Measurements from ENCODE around the gene TPH2.

TPH2 gene

GRCh38 chr12:71958056-71958455 is 19.4 kb downstream of the TPH2 start:
- H3K36me3 ChIP-seq (ENCODE audit: insufficient read depth, insufficient read length, low read length): no peaks in the 10 kb centered on the region
- no peak for DNase-seq (ENCODE audit: low read depth, low spot score)
- H3K9ac ChIP-seq (ENCODE audit: insufficient read length, low read depth): no peak overlapping the region
- TF ChIP-seq ZNF274 (IDR thresholded peaks at IDR 0.05; ENCODE audit: low read depth, low read length): no peak
- TF ChIP-seq YY1 (IDR thresholded peaks at IDR 0.05; ENCODE audit: insufficient read depth, insufficient read length): no peak
- TF ChIP-seq SUZ12 (IDR thresholded peaks at IDR 0.05; ENCODE audit: extremely low read depth, insufficient read depth, insufficient read length): no peak
- no peak overlapping the region for H3K4me3 ChIP-seq (ENCODE audit: insufficient read length, low read depth)
- H3K27me3 ChIP-seq (ENCODE audit: insufficient read depth, insufficient read length): no peaks in the 10 kb centered on the region
- H3K4me1 ChIP-seq (ENCODE audit: insufficient read depth, insufficient read length): peaks cover 6% of the 10 kb centered on the region
- H3K9me3 ChIP-seq (ENCODE audit: insufficient read depth, low read length): no peaks in the 10 kb centered on the region

DNA sequence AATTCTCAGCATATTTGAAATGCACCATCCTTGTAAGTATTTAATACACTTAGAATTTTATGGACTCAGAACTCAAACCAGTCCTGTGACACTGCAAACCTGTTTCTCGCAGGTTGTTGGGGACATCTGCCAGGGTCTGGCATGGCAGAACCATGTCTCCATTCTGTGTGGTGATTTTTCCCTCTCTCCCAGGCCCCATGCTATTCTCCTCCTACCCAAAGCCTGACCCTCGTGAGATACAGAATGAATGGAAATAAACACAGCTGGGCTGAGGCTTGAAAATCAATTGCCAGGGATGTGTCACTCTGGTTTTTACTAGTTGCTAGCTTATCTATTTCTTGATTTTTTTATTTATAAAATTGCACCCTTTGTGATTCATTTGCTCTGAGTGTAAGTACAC is 19.8 kb downstream of the TPH2 start:
- H3K27me3 ChIP-seq (ENCODE audit: insufficient read depth, insufficient read length): no peaks in the 10 kb centered on the region
- no peaks in the 10 kb centered on the region for H3K36me3 ChIP-seq (ENCODE audit: insufficient read depth, insufficient read length, low read length)
- TF ChIP-seq YY1 (IDR thresholded peaks at IDR 0.05; ENCODE audit: insufficient read depth, insufficient read length): no peak
- peaks cover 4% of the 10 kb centered on the region for H3K4me1 ChIP-seq (ENCODE audit: insufficient read depth, insufficient read length)
- H3K9me3 ChIP-seq (ENCODE audit: insufficient read depth, low read length): no peaks in the 10 kb centered on the region
- no peak overlapping the region for H3K4me3 ChIP-seq (ENCODE audit: insufficient read length, low read depth)
- DNase-seq (ENCODE audit: low read depth, low spot score): no peak
- no peak overlapping the region for H3K9ac ChIP-seq (ENCODE audit: insufficient read length, low read depth)

GRCh38 chr12:71958993-71959578 is 20.4 kb downstream of the TPH2 start:
- Histone ChIP-seq H3K9ac (ENCODE audit: insufficient read length, low read depth) (no peak overlapping the region), H3K27me3 (ENCODE audit: insufficient read depth, insufficient read length) (no peaks in the 10 kb centered on the region), H3K9me3 (ENCODE audit: insufficient read depth, low read length) (no peaks in the 10 kb centered on the region), H3K36me3 (ENCODE audit: insufficient read depth, insufficient read length, low read length) (no peaks in the 10 kb centered on the region), H3K4me1 (ENCODE audit: insufficient read depth, insufficient read length) (peaks cover 4% of the 10 kb centered on the region), H3K4me3 (ENCODE audit: insufficient read length, low read depth) (no peak overlapping the region)
- no peak for TF ChIP-seq YY1 (IDR thresholded peaks at IDR 0.05; ENCODE audit: insufficient read depth, insufficient read length)
- no peak for TF ChIP-seq ZNF274 (IDR thresholded peaks at IDR 0.05; ENCODE audit: low read depth, low read length)
- no peak for TF ChIP-seq SUZ12 (IDR thresholded peaks at IDR 0.05; ENCODE audit: extremely low read depth, insufficient read depth, insufficient read length)
- DNase-seq (ENCODE audit: low read depth, low spot score): no peak

- DNase-seq (ENCODE audit: low read depth, low spot score): no peak
- Histone ChIP-seq H3K36me3 (ENCODE audit: insufficient read depth, insufficient read length, low read length) (no peaks in the 10 kb centered on the region), H3K9ac (ENCODE audit: insufficient read length, low read depth) (no peak overlapping the region), H3K4me3 (ENCODE audit: insufficient read length, low read depth) (no peak overlapping the region), H3K4me1 (ENCODE audit: insufficient read depth, insufficient read length) (no peaks in the 10 kb centered on the region), H3K27me3 (ENCODE audit: insufficient read depth, insufficient read length) (no peaks in the 10 kb centered on the region), H3K9me3 (ENCODE audit: insufficient read depth, low read length) (no peaks in the 10 kb centered on the region)
- TF ChIP-seq ZNF274 (IDR thresholded peaks at IDR 0.05; ENCODE audit: low read depth, low read length): no peak
- TF ChIP-seq SUZ12 (IDR thresholded peaks at IDR 0.05; ENCODE audit: extremely low read depth, insufficient read depth, insufficient read length): no peak
- TF ChIP-seq YY1 (IDR thresholded peaks at IDR 0.05; ENCODE audit: insufficient read depth, insufficient read length): no peak
Measured at GRCh38 chr12:71967211-71967610, 28.6 kb downstream of the TPH2 start.

- Histone ChIP-seq H3K27me3 (ENCODE audit: insufficient read depth, insufficient read length) (no peaks in the 10 kb centered on the region), H3K36me3 (ENCODE audit: insufficient read depth, insufficient read length, low read length) (no peaks in the 10 kb centered on the region), H3K9ac (ENCODE audit: insufficient read length, low read depth) (no peak overlapping the region), H3K9me3 (ENCODE audit: insufficient read depth, low read length) (no peaks in the 10 kb centered on the region), H3K4me3 (ENCODE audit: insufficient read length, low read depth) (no peak overlapping the region), H3K4me1 (ENCODE audit: insufficient read depth, insufficient read length) (no peaks in the 10 kb centered on the region)
- no peak for DNase-seq (ENCODE audit: low read depth, low spot score)
- no peak for TF ChIP-seq SUZ12 (IDR thresholded peaks at IDR 0.05; ENCODE audit: extremely low read depth, insufficient read depth, insufficient read length)
- TF ChIP-seq ZNF274 (IDR thresholded peaks at IDR 0.05; ENCODE audit: low read depth, low read length): no peak
- no peak for TF ChIP-seq YY1 (IDR thresholded peaks at IDR 0.05; ENCODE audit: insufficient read depth, insufficient read length)
Measured at GRCh38 chr12:71969330-71969729, 30.7 kb downstream of the TPH2 start.

- Histone ChIP-seq H3K9ac (ENCODE audit: insufficient read length, low read depth) (no peak overlapping the region), H3K36me3 (ENCODE audit: insufficient read depth, insufficient read length, low read length) (no peaks in the 10 kb centered on the region), H3K4me1 (ENCODE audit: insufficient read depth, insufficient read length) (no peaks in the 10 kb centered on the region), H3K9me3 (ENCODE audit: insufficient read depth, low read length) (no peaks in the 10 kb centered on the region), H3K27me3 (ENCODE audit: insufficient read depth, insufficient read length) (no peaks in the 10 kb centered on the region), H3K4me3 (ENCODE audit: insufficient read length, low read depth) (no peak overlapping the region)
- DNase-seq (ENCODE audit: low read depth, low spot score): no peak
- TF ChIP-seq YY1 (IDR thresholded peaks at IDR 0.05; ENCODE audit: insufficient read depth, insufficient read length) (no peak), ZNF274 (IDR thresholded peaks at IDR 0.05; ENCODE audit: low read depth, low read length) (no peak), SUZ12 (IDR thresholded peaks at IDR 0.05; ENCODE audit: extremely low read depth, insufficient read depth, insufficient read length) (no peak)
Measured at GRCh38 chr12:71970031-71970430, 31.4 kb downstream of the TPH2 start.

DNA sequence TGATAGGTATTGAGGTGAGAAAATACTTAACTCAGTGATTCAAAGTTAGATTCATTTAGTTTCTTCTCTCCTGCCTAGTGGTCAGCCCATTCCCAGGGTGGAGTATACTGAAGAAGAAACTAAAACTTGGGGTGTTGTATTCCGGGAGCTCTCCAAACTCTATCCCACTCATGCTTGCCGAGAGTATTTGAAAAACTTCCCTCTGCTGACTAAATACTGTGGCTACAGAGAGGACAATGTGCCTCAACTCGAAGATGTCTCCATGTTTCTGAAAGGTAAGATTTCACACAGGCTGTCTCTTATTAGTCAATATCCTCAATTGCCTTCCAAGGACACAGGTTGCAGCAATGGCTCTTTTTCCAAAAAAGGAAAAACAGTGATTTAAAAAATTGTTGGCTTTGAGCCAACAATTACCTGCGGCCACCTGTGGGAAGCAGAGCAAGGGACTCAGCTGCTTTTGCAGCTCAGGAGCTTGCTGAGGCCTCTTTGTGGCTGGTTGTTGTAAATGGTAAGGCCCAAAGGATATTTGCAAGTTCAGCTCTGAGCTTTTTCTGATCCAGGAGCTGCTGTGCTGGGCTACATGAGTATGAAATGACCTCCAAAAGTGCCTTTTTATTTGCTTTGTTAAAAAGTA is 33.9 kb downstream of the TPH2 start:
- Histone ChIP-seq H3K9me3 (ENCODE audit: insufficient read depth, low read length) (no peaks in the 10 kb centered on the region), H3K4me1 (ENCODE audit: insufficient read depth, insufficient read length) (no peaks in the 10 kb centered on the region), H3K4me3 (ENCODE audit: insufficient read length, low read depth) (no peak overlapping the region), H3K27me3 (ENCODE audit: insufficient read depth, insufficient read length) (no peaks in the 10 kb centered on the region), H3K36me3 (ENCODE audit: insufficient read depth, insufficient read length, low read length) (no peaks in the 10 kb centered on the region), H3K9ac (ENCODE audit: insufficient read length, low read depth) (no peak overlapping the region)
- TF ChIP-seq YY1 (IDR thresholded peaks at IDR 0.05; ENCODE audit: insufficient read depth, insufficient read length): no peak
- TF ChIP-seq SUZ12 (IDR thresholded peaks at IDR 0.05; ENCODE audit: extremely low read depth, insufficient read depth, insufficient read length): no peak
- no peak for TF ChIP-seq ZNF274 (IDR thresholded peaks at IDR 0.05; ENCODE audit: low read depth, low read length)
- no peak for DNase-seq (ENCODE audit: low read depth, low spot score)
